Psoas muscle (tissue), 8 donors: Measurements from ENCODE around the gene MEF2C. TPM values are rescaled to one million over a fixed set of nuclear protein-coding genes. Genes with fewer than 3 reads are reported as not detected.
A peak's percentile ranks its signal among the peaks of the same experiment; 100 is the strongest.
"Not testable (repeated sequence)": the region's sequence is repeated elsewhere in the genome, so short reads cannot be mapped to it uniquely, and the experiment has no call there.

Source experiments
- ATAC-seq, 4 donors: fragments of 200-7000 bp; cut with Tn5 transposase; one replicate each; pipeline ENCODE4 v1.9.1; 2020; ENCODE audit warnings: moderate library complexity in 3 of 4, mild to moderate bottlenecking in 2 of 4
- DNase-seq, 2 donors: peaks; one replicate each; pipeline ENCODE4 v3.0.0-alpha.2; 2020
- H3K27ac ChIP-seq: fragments of 200-600 bp; one replicate; pipeline ENCODE4 v1.8.0; 2022
- H3K27me3 ChIP-seq, 3 donors: fragments of 200-600 bp in 1 of 3; one replicate each; pipeline versions ENCODE4 v1.6.1 to v1.8.0; 2013 to 2022; ENCODE audit warnings: low read length in 2 of 3, mild to moderate bottlenecking in 2 of 3, moderate library complexity in 1 of 3; ENCODE audit not compliant: insufficient read depth in 3 of 3
- H3K36me3 ChIP-seq, 2 donors: fragments of 200-600 bp in 1 of 2; one replicate each; pipeline versions ENCODE4 v1.6.1 to v1.8.0; 2013 to 2022; ENCODE audit warnings: low read depth in 1 of 2, mild to moderate bottlenecking in 1 of 2, moderate library complexity in 1 of 2; ENCODE audit not compliant: insufficient read depth in 1 of 2
- H3K4me1 ChIP-seq: fragments of 200-600 bp; one replicate; pipeline ENCODE4 v1.8.0; 2022
- H3K4me3 ChIP-seq: fragments of 200-600 bp; one replicate; pipeline ENCODE4 v1.8.0; 2022; ENCODE audit warnings: mild to moderate bottlenecking
- H3K9me3 ChIP-seq: fragments of 200-600 bp; one replicate; pipeline ENCODE4 v1.8.0; 2022
- WGBS, 3 donors: extraction: QIAGEN DNeasy Blood & Tissue Kit; methylation state at CpG; one replicate each; pipeline versions ENCODE4 v1.1.6 to v1.1.7; 2013; 5-methylcytosine and 5-hydroxymethylcytosine counted together
- intact Hi-C, 2 donors: fragments of 100-400 bp; cut with DNase I; formaldehyde crosslinking; loops; one replicate each; pipeline versions ENCODE4 v1.11.0 to v1.14.2; 2022
- polyA plus RNA-seq, 3 donors: library from polyadenylated mRNA; stranded (reverse); fragments of 200-250 nt; gene quantifications; one replicate each; pipeline ENCODE4 v1.2.3, GENCODE V29; 2013
- total RNA-seq, 4 donors: library from RNA; stranded (reverse); fragmentation: NEBNext Ultra II Directional in 2 of 4; extraction: Animal tissue kit (Norgen Biotek cat#: 25700) in 2 of 4; gene quantifications; one replicate each; pipeline versions ENCODE4 v1.2.1 to v1.2.4, GENCODE V29; 2021 to 2023
- TF ChIP-seq, protein P1 (sequence below): fragments of 200-600 bp; IDR thresholded peaks from one replicate; pipeline ENCODE4 v1.8.0; 2022; ENCODE audit warnings: antibody characterized with exemption
- donor health status: healthy with polysubstance abuse.
- donor health status: DM: no; HTN: no; CAD: no; lungs with moderate emphysema.
- donor health status: Bipolar disorder and iron deficiency.
- donor health status: healthy.
- donor health status: DM: yes; HTN: yes; CAD: no.
- donor health status: DM: no; HTN: no; CAD: no.
- donor health status: DM: no; HTN: no; CAD: no.
- donor health status: DM: yes; HTN: yes; CAD: no.

Gene MEF2C
- total and polyA plus RNA-seq, 7 donors = 9.3 to 530 (median 148) TPM

GRCh38 chr5:88903966-88904365 lies 21.0 kb upstream of the MEF2C start:
- H3K9me3 ChIP-seq, H3K27me3 ChIP-seq, H3K4me1 ChIP-seq, intact Hi-C loops, DNase-seq, H3K36me3 ChIP-seq: not testable (repeated sequence)
- WGBS, 3 donors = 25 to 50% methylated on average over 1 of the region's 8 CpGs; no CpG with 5 or more reads in 1 of the 3 donors
- Histone ChIP-seq H3K27ac (peak overlapping the region; percentile 89), H3K4me3 (peak overlapping the region; percentile 70)
- ATAC-seq = peak; percentile 91 to 96 (median 93)

DNA sequence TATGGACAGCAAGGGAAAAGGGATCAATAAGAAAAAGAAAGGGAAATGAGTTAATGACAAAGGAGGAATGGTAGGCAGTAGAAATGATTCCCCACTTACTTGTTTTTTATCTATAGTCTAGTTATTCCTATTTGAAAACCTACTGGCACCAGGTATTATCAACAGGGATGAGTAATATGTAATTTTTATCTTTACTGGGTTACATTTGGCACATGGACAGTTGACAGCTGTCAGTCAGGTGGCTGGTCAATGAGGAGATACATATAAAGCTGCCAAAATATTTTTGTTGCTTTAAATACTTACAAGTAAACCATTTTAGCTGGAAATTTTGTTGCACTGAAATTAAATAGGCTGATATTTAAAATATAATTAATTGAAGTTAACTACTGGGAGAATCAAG lies 18.1 kb upstream of the MEF2C start:
- H3K9me3 ChIP-seq, intact Hi-C loops, H3K36me3 ChIP-seq, H3K27me3 ChIP-seq, DNase-seq: not testable (repeated sequence)
- peak; percentile 67 to 79 (median 78) for ATAC-seq
- Histone ChIP-seq H3K4me1 (peaks cover 27% of the 10 kb centered on the region), H3K4me3 (peak overlapping the region; percentile 56), H3K27ac (peak overlapping the region; percentile 88)

DNA sequence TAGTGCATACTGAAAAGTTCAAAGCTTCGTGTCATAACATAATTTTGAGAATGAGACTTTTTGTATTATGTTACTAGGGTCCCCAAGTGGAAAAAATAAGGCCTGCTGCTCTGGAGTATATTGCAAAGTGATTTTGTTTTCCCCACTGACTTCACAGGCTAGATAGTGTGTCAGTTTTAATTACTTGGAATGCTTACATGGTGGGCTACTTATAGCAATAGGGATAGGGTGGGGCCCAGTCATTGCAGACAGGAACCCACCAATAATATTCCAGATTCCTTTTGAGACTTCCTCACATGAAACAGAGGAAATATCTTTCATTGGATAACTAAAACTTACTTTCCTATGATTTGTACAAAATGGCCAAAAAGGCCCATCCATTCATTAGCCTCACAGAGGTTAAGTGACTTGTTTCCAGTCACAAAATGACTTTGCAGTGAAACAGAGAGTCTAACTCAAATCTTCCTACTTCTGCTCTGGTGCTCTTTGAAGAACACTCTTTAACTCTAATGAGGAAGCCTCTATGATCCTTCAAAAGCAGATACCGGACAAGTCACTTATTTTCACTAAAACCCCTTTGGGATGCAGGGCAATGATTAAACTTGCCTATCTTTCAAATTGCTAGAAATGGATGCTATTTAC lies 16.2 kb upstream of the MEF2C start:
- H3K27me3 ChIP-seq = no peaks in the 10 kb centered on the region
- no peak for ATAC-seq
- H3K4me3 ChIP-seq = peak overlapping the region; percentile 56
- H3K9me3 ChIP-seq = no peaks in the 10 kb centered on the region
- peaks cover 36% of the 10 kb centered on the region for H3K4me1 ChIP-seq
- peak overlapping the region; percentile 88 for H3K27ac ChIP-seq
- no peaks in the 10 kb centered on the region for H3K36me3 ChIP-seq
- DNase-seq = no peak
- intact Hi-C loops = loop anchor here in 1 of 2 donors (10.0 kb wide), 1 partner anchor 546 kb away; no protein-coding TSS in a partner anchor
- WGBS, 3 donors = 26 to 52% (median 35%) methylated on average over 2 of the region's 2 CpGs
- TF ChIP-seq, protein P1, sequence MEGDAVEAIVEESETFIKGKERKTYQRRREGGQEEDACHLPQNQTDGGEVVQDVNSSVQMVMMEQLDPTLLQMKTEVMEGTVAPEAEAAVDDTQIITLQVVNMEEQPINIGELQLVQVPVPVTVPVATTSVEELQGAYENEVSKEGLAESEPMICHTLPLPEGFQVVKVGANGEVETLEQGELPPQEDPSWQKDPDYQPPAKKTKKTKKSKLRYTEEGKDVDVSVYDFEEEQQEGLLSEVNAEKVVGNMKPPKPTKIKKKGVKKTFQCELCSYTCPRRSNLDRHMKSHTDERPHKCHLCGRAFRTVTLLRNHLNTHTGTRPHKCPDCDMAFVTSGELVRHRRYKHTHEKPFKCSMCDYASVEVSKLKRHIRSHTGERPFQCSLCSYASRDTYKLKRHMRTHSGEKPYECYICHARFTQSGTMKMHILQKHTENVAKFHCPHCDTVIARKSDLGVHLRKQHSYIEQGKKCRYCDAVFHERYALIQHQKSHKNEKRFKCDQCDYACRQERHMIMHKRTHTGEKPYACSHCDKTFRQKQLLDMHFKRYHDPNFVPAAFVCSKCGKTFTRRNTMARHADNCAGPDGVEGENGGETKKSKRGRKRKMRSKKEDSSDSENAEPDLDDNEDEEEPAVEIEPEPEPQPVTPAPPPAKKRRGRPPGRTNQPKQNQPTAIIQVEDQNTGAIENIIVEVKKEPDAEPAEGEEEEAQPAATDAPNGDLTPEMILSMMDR = no peak

- Histone ChIP-seq H3K4me1 (peaks cover 46% of the 10 kb centered on the region), H3K36me3 (no peaks in the 10 kb centered on the region), H3K27ac (peak overlapping the region; percentile 88), H3K4me3 (peak overlapping the region; percentile 56), H3K27me3 (no peaks in the 10 kb centered on the region), H3K9me3 (no peaks in the 10 kb centered on the region)
- DNase-seq (no peak), ATAC-seq (no peak)
- intact Hi-C loops = loop anchor here in 1 of 2 donors (10.0 kb wide), 1 partner anchor 547 kb away; no protein-coding TSS in a partner anchor
- 44 to 64% (median 53%) methylated on average over 1 of the region's 1 CpG for WGBS, 3 donors
- TF ChIP-seq, protein P1 = no peak
These were observed 14.8 kb upstream of the MEF2C start for GRCh38 chr5:88897748-88898147.

DNA sequence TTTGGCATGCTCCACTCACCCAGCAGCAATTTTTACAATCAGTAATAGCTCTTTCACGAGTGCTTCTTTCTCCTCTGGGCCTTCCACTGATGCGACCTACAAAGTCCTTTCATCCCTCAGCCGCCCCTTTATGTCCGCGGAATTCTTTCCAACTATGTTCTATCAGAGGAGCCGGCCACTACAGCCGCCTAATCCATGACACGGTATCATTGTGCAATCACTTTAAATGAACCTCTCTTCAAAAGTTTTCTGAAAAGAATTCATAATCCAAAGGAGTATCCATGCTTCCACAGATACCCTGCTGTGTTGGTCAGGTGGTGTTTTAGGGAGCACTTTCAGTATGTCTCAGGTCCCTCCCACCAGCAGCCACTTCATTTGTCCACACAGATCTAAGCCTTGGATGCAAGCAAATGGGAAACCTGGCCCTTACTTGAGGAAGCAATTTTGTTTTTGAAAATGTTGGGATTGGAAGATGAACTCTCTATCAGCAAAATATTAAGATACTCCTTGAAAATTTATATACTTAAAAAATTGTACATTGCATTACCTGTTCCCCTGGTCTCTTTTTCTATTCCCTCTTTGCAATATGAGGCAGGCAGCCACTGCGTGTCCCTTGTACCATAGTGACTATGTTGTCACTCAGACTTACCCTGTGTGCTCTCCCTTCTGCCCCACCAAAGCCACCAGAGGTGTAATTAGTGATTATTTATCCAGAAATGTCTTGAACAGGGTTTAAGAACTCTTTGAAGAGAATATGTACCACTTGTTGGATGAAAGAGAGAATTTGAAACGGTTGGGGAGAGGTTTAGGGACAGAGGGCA lies 12.9 kb upstream of the MEF2C start:
- H3K27me3 ChIP-seq = no peaks in the 10 kb centered on the region
- H3K27ac ChIP-seq = peak overlapping the region; percentile 88
- peak in 1 of 2 donors; percentile 45 for DNase-seq
- H3K4me1 ChIP-seq = peaks cover 61% of the 10 kb centered on the region
- no peaks in the 10 kb centered on the region for H3K9me3 ChIP-seq
- peak; percentile 27 to 58 (median 54) for ATAC-seq
- peak overlapping the region; percentile 56 for H3K4me3 ChIP-seq
- intact Hi-C loops = loop anchor here in 1 of 2 donors (10.0 kb wide), 1 partner anchor 549 kb away; no protein-coding TSS in a partner anchor
- H3K36me3 ChIP-seq = no peaks in the 10 kb centered on the region
- WGBS, 3 donors = 36 to 49% (median 37%) methylated on average over 10 of the region's 10 CpGs
- TF ChIP-seq, protein P1 = no peak
